IMR-90 (cell line): ENCODE results near the gene COA3. TPM values are rescaled to one million over a fixed set of nuclear protein-coding genes. Genes with fewer than 3 reads are reported as not detected.
A peak's percentile ranks its signal among the peaks of the same experiment; 100 is the strongest.

Experiments
- ATAC-seq: fragments of 200-7000 bp; cut with Tn5 transposase; 2 replicates; pipeline ENCODE4 v1.9.1; 2020; ENCODE audit warnings: low read depth, mild to moderate bottlenecking, moderate library complexity
- BruUV-seq: library from RNA; stranded (reverse); fragments of 400-500 nt; replicated peaks from 2 replicates; lab custom pipeline; 2021; lab: Mats Ljungman, UMichigan
- CTCF ChIA-PET: fragments of 300-600 bp; formaldehyde crosslinking; extraction: SDS; loops from one replicate; lab custom pipeline; 2021; ENCODE audit warnings: antibody characterized with exemption; lab: Yijun Ruan, JAX
- POLR2A ChIA-PET: fragments of 300-600 bp; sonication (Branson Sonifier 250); formaldehyde crosslinking; loops from one replicate; lab custom pipeline; 2022; ENCODE audit warnings: antibody characterized with exemption; ENCODE audit not compliant: unreplicated experiment; lab: Charles Lee
- DNase-seq: peaks from one replicate; pipeline ENCODE4 v3.0.0; 2013
- H2AFZ ChIP-seq: replicated peaks from 2 replicates; pipeline ENCODE3; 2013; ENCODE audit warnings: low read length, mild to moderate bottlenecking; ENCODE audit not compliant: poor library complexity
- H2AK5ac ChIP-seq: 2 replicates; pipeline ENCODE4 v1.6.1; 2013; ENCODE audit warnings: low read depth, low read length, inconsistent platforms
- H2AK9ac ChIP-seq: replicated peaks from 2 replicates; pipeline ENCODE3; 2013; ENCODE audit warnings: mild to moderate bottlenecking, low read depth, low read length, moderate library complexity; ENCODE audit not compliant: poor library complexity
- H2BK120ac ChIP-seq: 2 replicates; pipeline ENCODE4 v1.6.1; 2013; ENCODE audit warnings: low read depth, low read length, inconsistent platforms
- H2BK15ac ChIP-seq: 3 replicates; pipeline ENCODE4 v1.6.1; 2013; ENCODE audit warnings: low read depth, low read length, inconsistent platforms
- H2BK20ac ChIP-seq: 2 replicates; pipeline ENCODE4 v1.6.1; 2013; ENCODE audit warnings: low read depth, mild to moderate bottlenecking, inconsistent platforms, low read length, moderate library complexity
- H2BK5ac ChIP-seq: 2 replicates; pipeline ENCODE4 v1.6.1; 2013; ENCODE audit warnings: mild to moderate bottlenecking, low read depth, low read length, inconsistent platforms; ENCODE audit not compliant: poor library complexity, severe bottlenecking
- H3K14ac ChIP-seq: replicated peaks from 2 replicates; pipeline ENCODE4 v1.6.1; 2013; ENCODE audit warnings: low read depth, low read length, inconsistent platforms
- H3K18ac ChIP-seq: 2 replicates; pipeline ENCODE4 v1.6.1; 2013; ENCODE audit warnings: low read depth, low read length, control low read depth
- H3K23ac ChIP-seq: 2 replicates; pipeline ENCODE4 v1.6.1; 2013; ENCODE audit warnings: low read depth, low read length, inconsistent platforms
- H3K27ac ChIP-seq: 2 replicates; pipeline ENCODE4 v1.5.1; 2013; ENCODE audit warnings: mild to moderate bottlenecking, control low read depth, low read length; ENCODE audit not compliant: insufficient read depth
- H3K27me3 ChIP-seq: 2 replicates; pipeline ENCODE4 v1.6.1; 2013; ENCODE audit warnings: low read length; ENCODE audit not compliant: control insufficient read depth, insufficient read depth
- H3K36me3 ChIP-seq: 2 replicates; pipeline ENCODE4 v1.6.1; 2013; ENCODE audit warnings: low read length, mixed read lengths; ENCODE audit not compliant: control insufficient read depth, insufficient read depth
- H3K4ac ChIP-seq: 2 replicates; pipeline ENCODE4 v1.6.1; 2013; ENCODE audit warnings: low read depth, low read length, inconsistent platforms
- H3K4me1 ChIP-seq: 2 replicates; pipeline ENCODE4 v1.6.1; 2013; ENCODE audit warnings: low read length, mixed read lengths; ENCODE audit not compliant: control insufficient read depth, insufficient read depth
- H3K4me2 ChIP-seq: 2 replicates; pipeline ENCODE4 v1.6.1; 2013; ENCODE audit warnings: low read depth, mild to moderate bottlenecking, control low read depth, low read length, moderate library complexity
- H3K4me3 ChIP-seq: 2 replicates; pipeline ENCODE4 v1.5.1; 2013; ENCODE audit warnings: low read depth, mild to moderate bottlenecking, control low read depth, low read length, moderate library complexity; ENCODE audit not compliant: insufficient read depth
- H3K56ac ChIP-seq: 2 replicates; pipeline ENCODE4 v1.6.1; 2013; ENCODE audit warnings: low read length, inconsistent platforms; ENCODE audit not compliant: insufficient read depth; ENCODE audit errors: extremely low read depth
- H3K79me1 ChIP-seq, 2 experiments: 2 replicates each; pipeline ENCODE4 v1.6.1; 2013; ENCODE audit warnings: low read length in 2 of 2, inconsistent platforms in 1 of 2, low read depth in 1 of 2
- H3K9ac ChIP-seq: 2 replicates; pipeline ENCODE4 v1.6.1; 2013; ENCODE audit warnings: low read depth, low read length, control low read depth
- H3K9me1 ChIP-seq: 2 replicates; pipeline ENCODE4 v1.6.1; 2013; ENCODE audit warnings: low read length, inconsistent platforms; ENCODE audit not compliant: insufficient read depth
- H3K9me3 ChIP-seq: 2 replicates; pipeline ENCODE4 v1.6.1; 2013; ENCODE audit warnings: low read length; ENCODE audit not compliant: control insufficient read depth, insufficient read depth
- H4K20me1 ChIP-seq: 2 replicates; pipeline ENCODE4 v1.6.1; 2013; ENCODE audit warnings: low read length, inconsistent platforms; ENCODE audit not compliant: insufficient read depth
- H4K5ac ChIP-seq: 2 replicates; pipeline ENCODE4 v1.6.1; 2013; ENCODE audit warnings: mild to moderate bottlenecking, low read depth, low read length, control low read depth
- H4K8ac ChIP-seq, 2 experiments: 2 replicates each; pipeline ENCODE4 v1.6.1; 2013; ENCODE audit warnings: low read depth in 2 of 2, low read length in 2 of 2, control low read depth in 1 of 2, inconsistent platforms in 1 of 2
- H4K91ac ChIP-seq: 2 replicates; pipeline ENCODE4 v1.6.1; 2013; ENCODE audit warnings: low read depth, low read length, inconsistent platforms; ENCODE audit not compliant: insufficient read depth
- BHLHE40 ChIP-seq: fragments of 150-350 bp; IDR thresholded peaks from 2 replicates; pipeline ENCODE4 v1.6.1; 2016; ENCODE audit warnings: mild to moderate bottlenecking, low read depth, low read length
- CEBPB ChIP-seq: IDR thresholded peaks from 2 replicates; pipeline ENCODE4 v1.6.1; 2012; ENCODE audit warnings: low read depth, low read length, improper control_type of control experiment
- CHD1 ChIP-seq: IDR thresholded peaks from 2 replicates; pipeline ENCODE4 v1.6.1; 2012; ENCODE audit warnings: low read depth, low read length, improper control_type of control experiment
- FOS ChIP-seq: fragments of 150-350 bp; IDR thresholded peaks from 2 replicates; pipeline ENCODE4 v1.6.1; 2016; ENCODE audit warnings: low read depth, low read length
- MAFK ChIP-seq: IDR thresholded peaks from 2 replicates; pipeline ENCODE4 v1.6.1; 2012; ENCODE audit warnings: low read depth, low read length, improper control_type of control experiment
- MXI1 ChIP-seq: IDR thresholded peaks from 2 replicates; pipeline ENCODE4 v1.6.1; 2012; ENCODE audit warnings: low read depth, mild to moderate bottlenecking, low read length, moderate library complexity, borderline replicate concordance
- POLR2A ChIP-seq: IDR thresholded peaks from 2 replicates; pipeline ENCODE4 v1.6.1; 2012; ENCODE audit warnings: mild to moderate bottlenecking, low read depth, low read length
- RAD21 ChIP-seq: IDR thresholded peaks from 2 replicates; pipeline ENCODE4 v1.6.1; 2012; ENCODE audit warnings: low read length, improper control_type of control experiment
- RCOR1 ChIP-seq: IDR thresholded peaks from 2 replicates; pipeline ENCODE4 v1.6.1; 2012; ENCODE audit warnings: mild to moderate bottlenecking, low read length, improper control_type of control experiment; ENCODE audit not compliant: insufficient replicate concordance
- RFX5 ChIP-seq: IDR thresholded peaks from 2 replicates; pipeline ENCODE4 v1.8.0; 2012; ENCODE audit warnings: low read depth, mild to moderate bottlenecking, low read length, moderate library complexity
- SMC3 ChIP-seq: fragments of 150-350 bp; IDR thresholded peaks from 2 replicates; pipeline ENCODE4 v1.6.1; 2016; ENCODE audit warnings: low read depth, mild to moderate bottlenecking, antibody characterized with exemption, low read length, moderate library complexity
- WGBS, 2 experiments: methylation state at CpG; one replicate each; pipeline versions ENCODE4 v1.1.5 to v1.1.7; 2013; ENCODE audit warnings: missing lambda C conversion rate in 2 of 2; ENCODE audit not compliant: insufficient read length in 1 of 2; ENCODE audit errors: extremely low coverage in 2 of 2; 5-methylcytosine and 5-hydroxymethylcytosine counted together
- dilution Hi-C: fragments of 300-500 bp; cut with HindIII; formaldehyde crosslinking; loops from one replicate; pipeline ENCODE4 v1.14.3; 2018; ENCODE audit warnings: low sequenced_read_pairs; ENCODE audit not compliant: unreplicated experiment
- in situ Hi-C: fragments of 300-500 bp; cut with MboI; formaldehyde crosslinking; loops from 3 replicates; pipeline ENCODE4 v1.14.3; 2019; ENCODE audit warnings: low sequenced_read_pairs, inconsistent platforms, mixed read lengths
- intact Hi-C: fragments of 100-400 bp; cut with micrococcal nuclease; formaldehyde crosslinking; loops from 2 replicates; pipeline ENCODE4 v1.10.0; 2022
- polyA plus RNA-seq, 3 experiments: library from polyadenylated mRNA; depleted of rRNA; stranded (reverse); fragments of >200 nt; gene quantifications; 2 replicates each; pipeline ENCODE4 v1.2.3, GENCODE V29; 2012; ENCODE audit warnings: low replicate concordance in 1 of 3
- total RNA-seq: library from RNA; depleted of rRNA; stranded (reverse); fragments of >200 nt; gene quantifications from 2 replicates; pipeline ENCODE4 v1.2.3, GENCODE V29; 2012
- TF ChIP-seq, protein P1 (sequence below): fragments of 150-350 bp; IDR thresholded peaks from 2 replicates; pipeline ENCODE4 v1.6.1; 2017; ENCODE audit warnings: mild to moderate bottlenecking, antibody characterized with exemption, low read length, low read depth
- TF ChIP-seq, protein P2 (sequence below): fragments of 150-350 bp; IDR thresholded peaks from 2 replicates; pipeline ENCODE4 v1.6.1; 2016; ENCODE audit warnings: low read depth, mild to moderate bottlenecking, low read length, moderate library complexity, borderline replicate concordance
- TF ChIP-seq, protein P3 (sequence below): conservative IDR thresholded peaks from 2 replicates; pipeline ENCODE4 v1.5.1; 2012; ENCODE audit warnings: mild to moderate bottlenecking, low read depth, low read length, improper control_type of control experiment

Gene COA3
- total and polyA plus RNA-seq, 2 of the 4 experiments (the other 2 are of a cell fraction) = 66.8 to 78.1 TPM

DNA sequence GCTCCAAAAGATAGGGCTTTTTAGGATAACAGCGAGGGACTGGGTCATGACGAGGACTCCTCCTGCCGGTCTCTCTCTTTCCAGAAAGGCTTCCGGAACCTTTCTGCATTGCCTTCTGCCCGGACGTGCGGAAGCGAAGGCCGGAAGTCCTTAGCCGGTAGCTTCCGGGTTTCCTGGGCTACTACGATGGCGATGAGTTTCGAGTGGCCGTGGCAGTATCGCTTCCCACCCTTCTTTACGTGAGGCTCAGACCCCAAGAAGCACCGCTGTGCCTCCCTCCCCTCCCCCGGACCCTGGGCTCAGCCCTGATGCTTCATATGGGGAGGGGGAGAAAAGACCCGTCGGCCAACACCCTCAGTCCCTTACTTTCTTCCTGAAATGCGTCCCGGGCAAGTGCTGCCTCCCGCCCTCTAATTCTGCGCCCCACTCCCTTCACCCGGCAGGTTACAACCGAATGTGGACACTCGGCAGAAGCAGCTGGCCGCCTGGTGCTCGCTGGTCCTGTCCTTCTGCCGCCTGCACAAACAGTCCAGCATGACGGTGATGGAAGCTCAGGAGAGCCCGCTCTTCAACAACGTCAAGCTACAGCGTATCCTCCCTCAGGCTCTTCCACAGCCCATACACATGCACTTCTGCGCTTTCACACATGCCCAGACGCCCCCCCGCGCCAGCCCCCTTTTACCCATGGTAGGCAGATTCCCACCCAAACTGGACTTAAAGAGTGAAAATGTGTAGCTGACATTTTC lies 25.0 kb downstream of the COA3 start, which contains the start of gene VPS25:
Gene VPS25, plus strand, starts transcription at position 160 of the 746 bp plus-strand sequence. Its CDS starts 27 bp downstream, at position 187.
- peak within 1 kb of the TSS; percentile 97 for H3K56ac ChIP-seq
- peaks cover 16 to 34% of the 10 kb centered on the region in 2 experiments; a peak in 3 of 4 replicates for H3K79me1 ChIP-seq
- H3K4me1 ChIP-seq = peaks cover 2% of the 10 kb centered on the region; the same call in 1 of the 2 replicates
- peak within 1 kb of the TSS; percentile 96 for H3K4ac ChIP-seq
- H4K20me1 ChIP-seq = no peaks in the 10 kb centered on the region
- DNase-seq (peak; percentile 87), ATAC-seq (peak; percentile 96)
- peak within 1 kb of the TSS; percentile 97 for H2AK9ac ChIP-seq
- dilution Hi-C loops (no loop called here), in situ Hi-C loops (no loop called here), intact Hi-C loops (no loop called here)
- 0% methylated on average over 14 of the region's 39 CpGs; no CpG with 5 or more reads in 1 of the 2 experiments for WGBS, 2 experiments
- H2BK20ac ChIP-seq = peak within 1 kb of the TSS; percentile 64
- peak within 1 kb of the TSS; percentile 92 for H3K14ac ChIP-seq
- no peaks in the 10 kb centered on the region for H3K9me3 ChIP-seq
- H3K27me3 ChIP-seq = no peaks in the 10 kb centered on the region
- peak within 1 kb of the TSS; percentile 98; the same call in 2 of the 3 replicates for H2BK15ac ChIP-seq
- H4K8ac ChIP-seq = peak within 1 kb of the TSS; percentile 81 to 97
- H3K36me3 ChIP-seq = peaks cover 15% of the 10 kb centered on the region
- peak within 1 kb of the TSS; percentile 77 for H3K18ac ChIP-seq
- peak within 1 kb of the TSS; percentile 97 for H3K9ac ChIP-seq
- H2AFZ ChIP-seq = peak within 1 kb of the TSS; percentile 90
- peak within 1 kb of the TSS; percentile 90 for H2BK5ac ChIP-seq
- peak within 1 kb of the TSS; percentile 94 for H2AK5ac ChIP-seq
- H2BK120ac ChIP-seq = peak within 1 kb of the TSS; percentile 80
- BruUV-seq = no TSS peak
- peak within 1 kb of the TSS; percentile 94 for H3K23ac ChIP-seq
- peak within 1 kb of the TSS; percentile 99 for H4K5ac ChIP-seq
- H3K4me2 ChIP-seq = peak within 1 kb of the TSS; percentile 90
- CTCF ChIA-PET = interaction anchor here (0.6 to 1.5 kb wide), 2 partner anchors 10 to 148 kb away, joined by 5 to 8 read pairs; no protein-coding TSS in a partner anchor
- H3K4me3 ChIP-seq = peak within 1 kb of the TSS; percentile 84
- H3K9me1 ChIP-seq = peaks cover 7% of the 10 kb centered on the region; the same call in 1 of the 2 replicates
- POLR2A ChIA-PET = interaction anchor here (0.6 kb wide), 1 partner anchor 14 kb away, joined by 4 read pairs; no protein-coding TSS in a partner anchor
- peak within 1 kb of the TSS; percentile 96 for H3K27ac ChIP-seq
- peak within 1 kb of the TSS; percentile 95 for H4K91ac ChIP-seq
- TF ChIP-seq, protein P1, sequence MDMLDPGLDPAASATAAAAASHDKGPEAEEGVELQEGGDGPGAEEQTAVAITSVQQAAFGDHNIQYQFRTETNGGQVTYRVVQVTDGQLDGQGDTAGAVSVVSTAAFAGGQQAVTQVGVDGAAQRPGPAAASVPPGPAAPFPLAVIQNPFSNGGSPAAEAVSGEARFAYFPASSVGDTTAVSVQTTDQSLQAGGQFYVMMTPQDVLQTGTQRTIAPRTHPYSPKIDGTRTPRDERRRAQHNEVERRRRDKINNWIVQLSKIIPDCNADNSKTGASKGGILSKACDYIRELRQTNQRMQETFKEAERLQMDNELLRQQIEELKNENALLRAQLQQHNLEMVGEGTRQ = 0 out of 2 replicates have a peak, but pooled peaks have one; percentile 16
- TF ChIP-seq MXI1 = no peak
- peak; percentile 79 for TF ChIP-seq POLR2A
- TF ChIP-seq RCOR1 = no peak
- TF ChIP-seq, protein P2, sequence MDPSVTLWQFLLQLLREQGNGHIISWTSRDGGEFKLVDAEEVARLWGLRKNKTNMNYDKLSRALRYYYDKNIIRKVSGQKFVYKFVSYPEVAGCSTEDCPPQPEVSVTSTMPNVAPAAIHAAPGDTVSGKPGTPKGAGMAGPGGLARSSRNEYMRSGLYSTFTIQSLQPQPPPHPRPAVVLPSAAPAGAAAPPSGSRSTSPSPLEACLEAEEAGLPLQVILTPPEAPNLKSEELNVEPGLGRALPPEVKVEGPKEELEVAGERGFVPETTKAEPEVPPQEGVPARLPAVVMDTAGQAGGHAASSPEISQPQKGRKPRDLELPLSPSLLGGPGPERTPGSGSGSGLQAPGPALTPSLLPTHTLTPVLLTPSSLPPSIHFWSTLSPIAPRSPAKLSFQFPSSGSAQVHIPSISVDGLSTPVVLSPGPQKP = no peak
- no peak for TF ChIP-seq SMC3
- TF ChIP-seq RFX5 = no peak
- TF ChIP-seq MAFK = no peak
- no peak for TF ChIP-seq CEBPB
- TF ChIP-seq FOS = no peak
- TF ChIP-seq, protein P3, sequence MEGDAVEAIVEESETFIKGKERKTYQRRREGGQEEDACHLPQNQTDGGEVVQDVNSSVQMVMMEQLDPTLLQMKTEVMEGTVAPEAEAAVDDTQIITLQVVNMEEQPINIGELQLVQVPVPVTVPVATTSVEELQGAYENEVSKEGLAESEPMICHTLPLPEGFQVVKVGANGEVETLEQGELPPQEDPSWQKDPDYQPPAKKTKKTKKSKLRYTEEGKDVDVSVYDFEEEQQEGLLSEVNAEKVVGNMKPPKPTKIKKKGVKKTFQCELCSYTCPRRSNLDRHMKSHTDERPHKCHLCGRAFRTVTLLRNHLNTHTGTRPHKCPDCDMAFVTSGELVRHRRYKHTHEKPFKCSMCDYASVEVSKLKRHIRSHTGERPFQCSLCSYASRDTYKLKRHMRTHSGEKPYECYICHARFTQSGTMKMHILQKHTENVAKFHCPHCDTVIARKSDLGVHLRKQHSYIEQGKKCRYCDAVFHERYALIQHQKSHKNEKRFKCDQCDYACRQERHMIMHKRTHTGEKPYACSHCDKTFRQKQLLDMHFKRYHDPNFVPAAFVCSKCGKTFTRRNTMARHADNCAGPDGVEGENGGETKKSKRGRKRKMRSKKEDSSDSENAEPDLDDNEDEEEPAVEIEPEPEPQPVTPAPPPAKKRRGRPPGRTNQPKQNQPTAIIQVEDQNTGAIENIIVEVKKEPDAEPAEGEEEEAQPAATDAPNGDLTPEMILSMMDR = peak; percentile 30; the same call in 1 of the 2 replicates
- TF ChIP-seq BHLHE40 = no peak
- peak; percentile 12; the same call in 1 of the 2 replicates for TF ChIP-seq RAD21
- TF ChIP-seq CHD1 = no peak
